GM12865 (cell line): ENCODE data around the gene FGFR3.

Experiments used
- DNase-seq: peaks from one replicate; pipeline ENCODE4 v3.0.0; 2010; ENCODE audit warnings: low read depth
- H3K4me3 ChIP-seq: 2 replicates; pipeline ENCODE4 v1.5.1; 2011; ENCODE audit warnings: mild to moderate bottlenecking, low read depth, low read length, control low read depth
- TF ChIP-seq, protein P1 (sequence below): IDR thresholded peaks from 2 replicates; pipeline ENCODE4 v1.5.1; 2011; ENCODE audit warnings: low read length, control low read depth, low read depth, inconsistent platforms; ENCODE audit not compliant: insufficient read depth; ENCODE audit errors: missing control alignments

Gene FGFR3

DNA sequence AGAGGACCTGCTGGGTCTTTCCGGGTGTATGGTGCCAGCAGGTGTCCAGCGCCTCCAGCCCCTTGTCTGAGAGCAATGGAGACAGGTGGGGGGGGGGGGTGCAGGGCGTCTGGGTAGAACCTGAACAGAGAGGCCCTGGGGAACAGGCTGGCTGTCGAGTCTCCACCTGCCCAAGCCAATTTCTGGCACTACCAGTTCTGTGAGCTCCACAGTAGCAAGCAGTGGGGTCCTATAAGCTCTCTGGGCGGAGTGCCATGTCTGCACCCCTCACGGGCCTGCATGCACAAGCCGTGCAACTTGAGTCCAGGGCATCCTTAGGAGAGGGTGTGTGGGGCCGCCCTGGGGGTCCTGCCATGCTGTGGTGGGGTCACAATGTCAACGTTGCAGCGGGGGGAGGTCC is 10.1 kb upstream of the FGFR3 start:
- TF ChIP-seq, protein P1, sequence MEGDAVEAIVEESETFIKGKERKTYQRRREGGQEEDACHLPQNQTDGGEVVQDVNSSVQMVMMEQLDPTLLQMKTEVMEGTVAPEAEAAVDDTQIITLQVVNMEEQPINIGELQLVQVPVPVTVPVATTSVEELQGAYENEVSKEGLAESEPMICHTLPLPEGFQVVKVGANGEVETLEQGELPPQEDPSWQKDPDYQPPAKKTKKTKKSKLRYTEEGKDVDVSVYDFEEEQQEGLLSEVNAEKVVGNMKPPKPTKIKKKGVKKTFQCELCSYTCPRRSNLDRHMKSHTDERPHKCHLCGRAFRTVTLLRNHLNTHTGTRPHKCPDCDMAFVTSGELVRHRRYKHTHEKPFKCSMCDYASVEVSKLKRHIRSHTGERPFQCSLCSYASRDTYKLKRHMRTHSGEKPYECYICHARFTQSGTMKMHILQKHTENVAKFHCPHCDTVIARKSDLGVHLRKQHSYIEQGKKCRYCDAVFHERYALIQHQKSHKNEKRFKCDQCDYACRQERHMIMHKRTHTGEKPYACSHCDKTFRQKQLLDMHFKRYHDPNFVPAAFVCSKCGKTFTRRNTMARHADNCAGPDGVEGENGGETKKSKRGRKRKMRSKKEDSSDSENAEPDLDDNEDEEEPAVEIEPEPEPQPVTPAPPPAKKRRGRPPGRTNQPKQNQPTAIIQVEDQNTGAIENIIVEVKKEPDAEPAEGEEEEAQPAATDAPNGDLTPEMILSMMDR: no peak
- DNase-seq: no peak
- H3K4me3 ChIP-seq: no peak overlapping the region

DNA sequence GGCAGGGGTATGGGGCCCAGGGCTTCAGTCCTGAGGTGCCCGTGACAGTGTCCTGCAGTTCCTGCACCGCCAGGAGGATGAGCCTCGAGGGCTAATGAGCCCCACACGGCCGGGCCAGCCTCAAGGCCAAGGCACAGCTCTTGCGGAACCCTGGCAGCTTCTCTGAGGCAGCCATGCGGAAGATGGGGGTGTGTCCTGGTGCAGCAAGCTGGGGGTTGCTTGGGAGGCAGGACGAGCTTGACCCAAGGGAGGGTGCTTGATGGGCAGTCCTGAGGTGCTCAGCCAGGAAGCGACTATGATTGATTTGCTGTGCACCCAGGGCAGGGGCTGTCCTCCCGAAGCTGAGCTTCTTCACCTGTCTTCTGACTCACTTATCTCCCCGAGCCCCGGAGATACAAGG is 9.1 kb upstream of the FGFR3 start:
- TF ChIP-seq, protein P1: no peak
- H3K4me3 ChIP-seq: no peak overlapping the region
- peak; percentile 19 for DNase-seq

DNA sequence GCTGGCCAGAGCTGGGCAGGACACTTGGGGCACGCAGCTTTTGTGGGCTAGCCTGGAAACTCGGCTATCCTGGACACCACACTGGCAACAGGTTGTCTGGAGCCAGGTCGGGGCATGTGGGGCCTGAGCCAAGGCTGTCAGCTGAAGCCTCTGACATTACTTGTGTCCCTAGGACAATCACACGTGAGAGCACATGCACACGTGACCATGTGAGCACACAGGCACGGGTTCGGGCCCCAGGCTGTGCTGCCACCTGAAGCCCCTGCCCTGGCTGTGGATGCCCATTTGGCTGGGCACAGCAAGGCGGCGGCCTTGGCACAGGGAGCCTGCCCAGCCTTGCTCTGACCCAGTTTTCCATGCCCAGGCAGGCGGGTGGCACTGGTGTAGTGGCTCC is 8.7 kb upstream of the FGFR3 start:
- TF ChIP-seq, protein P1: no peak

DNA sequence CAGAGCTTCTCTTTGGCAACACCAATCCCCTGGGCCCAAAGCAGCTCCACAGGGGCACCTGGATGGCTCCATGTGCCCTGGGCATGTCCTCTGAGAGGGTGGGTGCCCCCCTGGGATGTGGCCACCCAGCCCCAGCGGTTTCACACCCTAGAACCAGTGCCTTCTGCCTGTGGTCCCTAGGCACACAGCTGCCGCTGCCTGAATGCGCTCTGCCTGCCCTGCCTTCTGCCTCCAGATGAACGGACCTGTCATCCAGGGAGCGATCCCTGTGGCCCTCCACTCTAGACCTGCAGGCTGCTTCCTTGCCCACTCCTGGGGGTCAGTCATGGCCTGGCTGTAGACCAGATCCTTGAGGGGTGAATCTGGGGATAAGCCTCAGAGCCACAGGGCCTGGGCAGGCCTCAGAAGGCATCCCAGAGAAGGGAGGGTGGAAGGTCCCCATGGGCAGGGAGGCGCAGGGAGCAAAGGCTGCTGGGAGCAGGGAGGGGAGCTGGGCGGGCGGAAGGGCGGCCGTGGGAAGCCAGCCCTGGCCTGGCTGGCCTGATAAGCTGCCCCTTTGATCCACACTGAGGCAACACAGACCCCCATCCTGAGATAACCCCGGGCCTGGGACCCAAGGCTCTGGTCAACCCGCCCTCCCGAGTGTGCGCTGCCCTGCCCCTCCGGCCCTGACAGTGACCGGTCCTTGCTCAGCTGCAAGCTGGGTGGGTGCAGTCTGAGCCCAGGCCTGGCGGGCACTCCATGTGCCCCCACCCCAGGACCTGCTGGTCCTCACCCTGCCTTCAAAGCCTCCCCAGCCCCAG is 8.1 kb upstream of the FGFR3 start:
- no peak overlapping the region for H3K4me3 ChIP-seq
- no peak for DNase-seq
- TF ChIP-seq, protein P1: no peak

More for the DNA sequence above, 8.7 kb upstream of the FGFR3 start:
- no peak overlapping the region for H3K4me3 ChIP-seq
- DNase-seq: no peak

DNA sequence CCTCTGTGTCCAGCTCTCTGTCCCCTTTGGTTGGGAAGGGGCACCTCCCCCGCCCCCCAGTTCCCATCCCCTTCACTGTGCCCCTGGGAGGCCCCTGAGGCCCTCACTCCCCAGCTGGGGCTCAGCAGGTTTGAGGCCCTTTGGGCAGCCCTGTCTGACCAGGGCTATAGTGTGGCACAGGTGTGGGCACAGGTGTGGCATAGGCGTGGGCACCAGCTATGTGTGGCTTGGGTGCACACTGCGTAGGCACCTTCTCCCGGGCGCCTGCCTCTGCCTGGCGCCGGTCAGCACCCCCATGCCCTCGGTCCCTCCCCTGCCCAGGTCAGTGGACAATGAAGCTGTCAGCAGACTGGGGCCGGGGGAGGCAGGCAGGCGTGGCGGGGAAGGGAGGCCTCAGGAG is 7.5 kb upstream of the FGFR3 start:
- DNase-seq: no peak
- H3K4me3 ChIP-seq: no peak overlapping the region
- TF ChIP-seq, protein P1: no peak

DNA sequence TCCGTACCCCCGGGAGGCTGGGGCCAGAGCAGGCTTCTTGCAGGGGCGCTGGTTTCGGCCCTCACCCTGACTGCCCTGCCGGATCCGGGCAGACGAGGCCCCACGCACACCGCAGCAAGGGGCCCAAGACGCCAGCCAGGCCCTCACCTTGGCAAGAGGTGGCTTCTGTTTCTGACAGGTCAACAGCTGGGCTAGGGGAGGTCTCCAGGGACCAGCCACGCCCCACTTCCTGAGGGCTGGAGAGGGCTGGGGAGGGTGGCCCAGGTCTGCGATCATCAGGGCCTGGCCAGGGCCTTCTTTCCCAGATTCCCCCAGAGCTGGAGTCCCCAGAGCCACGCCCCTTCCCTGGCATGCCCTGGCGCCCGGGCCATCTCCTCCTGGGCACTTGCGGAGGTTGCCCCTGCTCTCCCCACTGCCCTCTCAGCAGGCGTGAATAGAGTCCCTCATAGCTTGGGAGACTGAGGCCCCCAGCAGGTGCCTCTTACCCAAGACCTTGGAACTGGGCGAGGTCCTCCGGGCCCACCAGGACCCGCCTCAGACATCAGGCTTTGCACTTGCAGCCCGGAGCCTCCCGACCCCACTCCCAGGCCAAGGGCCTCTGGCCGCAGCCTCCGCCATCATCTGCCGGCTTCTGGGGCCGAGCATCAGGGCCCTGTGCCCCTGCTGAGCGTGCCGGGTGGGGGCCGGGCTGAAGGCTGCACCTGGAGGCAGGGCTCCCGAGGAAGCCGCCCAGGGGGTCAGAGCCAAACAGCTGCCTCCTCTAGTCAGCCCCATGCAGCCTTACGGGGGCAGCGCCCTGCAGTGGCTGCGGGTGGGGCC is 6.3 kb upstream of the FGFR3 start:
- DNase-seq: no peak
- TF ChIP-seq, protein P1: no peak
- no peak overlapping the region for H3K4me3 ChIP-seq
